ENCODE data around the gene PRR7.

The PRR7 gene

DNA sequence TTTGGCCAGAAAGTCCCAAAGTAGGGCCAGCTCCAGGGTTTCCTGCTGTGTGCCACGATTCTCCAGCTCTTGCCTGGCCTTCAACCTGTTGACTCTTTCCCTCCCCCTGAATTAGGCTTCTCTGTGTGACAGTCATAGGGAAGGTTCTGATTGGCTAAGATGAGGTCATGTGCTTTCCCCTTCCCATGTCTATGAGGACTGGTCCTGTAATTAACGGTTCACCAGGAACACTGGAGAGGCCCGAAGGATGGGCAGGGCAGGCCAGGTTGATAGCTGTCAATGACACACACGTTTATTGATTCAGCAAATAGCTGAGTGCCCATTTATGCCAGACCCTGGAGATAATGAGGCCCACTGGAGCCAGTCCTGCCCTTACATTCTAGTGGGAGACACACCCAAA lies 9.0 kb upstream of the PRR7 start:
- DNase-seq: no peak

- DNase-seq: no peak
These were observed 8.1 kb upstream of the PRR7 start for GRCh38 chr5:177438468-177438867.

GRCh38 chr5:177439518-177440053 lies 7.0 kb upstream of the PRR7 start:
- no peak for DNase-seq

- DNase-seq: no peak
These were observed 6.2 kb upstream of the PRR7 start for GRCh38 chr5:177440211-177440989.

DNA sequence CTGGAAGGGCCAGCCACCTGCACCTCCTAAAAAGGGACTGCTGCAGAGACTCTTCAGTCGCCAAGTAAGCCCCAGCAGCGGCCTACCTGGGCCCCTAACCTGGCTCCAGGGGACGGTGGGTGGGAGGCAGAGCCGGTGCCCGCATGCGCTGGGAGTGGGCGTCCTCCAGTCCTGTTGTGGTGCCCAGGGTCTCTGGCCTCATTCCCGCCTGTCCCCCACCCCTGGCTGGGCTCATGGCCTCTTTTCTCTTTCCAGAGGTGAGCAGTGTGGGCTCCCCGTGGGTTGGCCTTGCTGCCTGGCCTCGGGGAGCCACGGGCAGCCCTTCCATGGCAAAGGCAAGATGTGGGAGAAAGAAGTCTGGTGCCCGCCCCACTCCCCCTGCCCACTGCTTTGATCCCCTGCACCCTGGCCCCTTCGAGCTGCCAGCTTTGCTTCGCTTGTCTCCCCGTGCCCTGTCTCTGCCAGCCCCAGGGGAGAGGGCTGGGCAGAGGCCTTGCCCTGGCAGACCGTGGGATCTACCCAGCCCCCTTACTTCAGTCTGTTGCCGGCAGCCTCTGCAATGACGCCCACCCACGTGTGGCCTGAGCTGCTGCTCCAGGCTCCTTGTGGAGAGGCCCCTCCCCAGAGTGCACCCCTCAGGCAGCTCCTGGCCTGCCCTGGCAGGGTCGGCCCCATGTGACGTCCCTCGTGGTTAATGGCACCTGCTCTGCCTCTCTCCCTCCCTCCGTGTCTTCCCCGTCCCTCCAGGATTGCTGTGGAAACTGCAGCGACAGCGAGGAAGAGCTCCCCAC lies 5.4 kb upstream of the PRR7 start:
- no peak for DNase-seq

- DNase-seq: no peak
These were observed 4.4 kb upstream of the PRR7 start for GRCh38 chr5:177442066-177442826.

- no peak for DNase-seq
These were observed 3.2 kb upstream of the PRR7 start for GRCh38 chr5:177443144-177443983.

DNA sequence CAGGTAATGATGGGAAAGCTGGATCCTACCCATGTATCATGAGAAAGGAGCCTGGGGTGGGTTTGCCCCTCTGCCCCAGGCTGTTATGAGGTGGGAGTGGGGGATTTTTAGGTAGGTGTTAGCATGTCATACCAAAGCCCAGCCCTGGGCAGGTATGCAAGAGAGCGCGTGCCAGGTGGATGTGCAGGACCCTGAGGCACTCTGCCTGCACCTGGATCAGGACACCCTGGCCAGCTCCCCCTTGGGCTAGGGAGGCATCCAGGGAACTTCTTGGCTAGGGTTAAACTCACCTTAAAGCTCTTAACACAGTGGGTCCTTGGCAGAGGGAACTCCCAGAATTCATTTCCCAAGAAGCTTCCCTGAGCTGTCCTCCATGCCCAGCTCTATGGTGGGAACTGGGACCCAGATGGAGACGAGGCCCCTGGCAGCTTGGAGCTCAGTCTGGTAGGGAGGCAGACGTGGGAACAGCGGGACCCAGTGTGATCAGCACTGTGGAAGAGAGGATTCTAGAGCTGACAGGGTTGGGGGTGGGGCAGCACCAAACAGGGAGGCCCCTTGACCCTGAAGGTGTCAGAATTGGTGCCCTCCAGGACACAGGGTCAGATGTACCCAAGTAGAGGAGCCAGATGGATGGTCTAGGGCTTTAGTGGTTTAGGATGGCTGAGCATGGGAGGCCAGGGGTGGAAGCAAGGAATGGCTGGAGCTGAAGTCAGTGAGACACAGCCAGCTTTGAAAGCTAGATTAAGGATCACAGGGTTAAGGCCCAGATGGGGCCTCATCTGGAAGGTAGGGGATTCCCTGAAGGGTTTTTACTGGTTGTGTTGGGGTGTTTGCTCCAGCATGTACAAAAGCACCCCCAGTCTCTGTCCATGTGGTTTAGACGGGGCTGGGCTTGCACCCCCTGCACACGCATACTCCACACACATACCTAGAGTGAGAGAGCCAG lies 2.2 kb upstream of the PRR7 start:
- DNase-seq: no peak

DNA sequence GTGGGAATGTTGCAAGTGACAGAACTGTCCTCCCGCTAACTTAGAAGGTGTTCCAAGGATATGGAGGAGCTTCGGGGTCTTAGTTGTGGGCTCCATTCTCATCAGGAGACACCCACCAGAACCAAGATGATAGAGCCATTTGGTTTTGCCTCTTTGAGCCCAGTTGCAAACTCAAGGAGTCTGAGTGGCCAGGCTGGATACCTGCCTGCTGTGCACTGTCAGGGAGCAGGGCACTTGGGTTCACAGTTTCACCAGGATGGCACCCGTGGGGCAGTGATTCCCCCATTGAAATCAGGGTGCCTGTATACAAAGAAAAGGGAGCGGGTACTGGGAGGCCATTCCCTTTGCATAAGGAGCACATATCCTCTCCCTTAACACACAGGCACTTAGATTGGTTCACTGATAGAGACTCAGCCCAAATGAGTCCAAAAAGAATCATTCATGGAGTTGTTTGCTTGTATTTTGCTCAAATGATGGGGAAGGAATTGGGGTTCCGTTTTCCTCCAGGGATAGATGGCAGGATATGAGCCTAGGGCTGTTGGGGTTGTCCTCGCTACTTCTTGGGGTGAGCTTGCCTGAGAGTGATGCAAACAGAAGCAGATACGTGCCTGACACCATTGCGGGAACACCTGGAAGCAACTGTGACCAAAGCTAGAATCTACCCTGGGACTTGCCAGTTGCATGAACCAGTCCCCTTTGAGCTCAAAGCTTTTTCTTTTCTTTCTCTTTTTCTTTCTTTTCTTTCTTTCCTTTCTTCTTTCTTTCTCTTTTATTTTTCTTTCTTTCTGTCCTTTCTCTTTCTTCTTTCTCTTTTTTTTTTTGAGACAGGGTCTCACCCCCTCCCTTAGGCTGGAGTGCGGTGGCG lies 1.3 kb upstream of the PRR7 start:
- DNase-seq: peak; percentile 24

- no peak for DNase-seq
These were observed 756 bp upstream of the PRR7 start for GRCh38 chr5:177445917-177446199.

GRCh38 chr5:177447066-177447610 lies 524 bp downstream of the PRR7 start:
- peak; percentile 36 for DNase-seq

GRCh38 chr5:177447611-177448243 lies 1.1 kb downstream of the PRR7 start:
- peak; percentile 33 for DNase-seq

- DNase-seq: no peak
These were observed 1.8 kb downstream of the PRR7 start for GRCh38 chr5:177448244-177448950.

DNA sequence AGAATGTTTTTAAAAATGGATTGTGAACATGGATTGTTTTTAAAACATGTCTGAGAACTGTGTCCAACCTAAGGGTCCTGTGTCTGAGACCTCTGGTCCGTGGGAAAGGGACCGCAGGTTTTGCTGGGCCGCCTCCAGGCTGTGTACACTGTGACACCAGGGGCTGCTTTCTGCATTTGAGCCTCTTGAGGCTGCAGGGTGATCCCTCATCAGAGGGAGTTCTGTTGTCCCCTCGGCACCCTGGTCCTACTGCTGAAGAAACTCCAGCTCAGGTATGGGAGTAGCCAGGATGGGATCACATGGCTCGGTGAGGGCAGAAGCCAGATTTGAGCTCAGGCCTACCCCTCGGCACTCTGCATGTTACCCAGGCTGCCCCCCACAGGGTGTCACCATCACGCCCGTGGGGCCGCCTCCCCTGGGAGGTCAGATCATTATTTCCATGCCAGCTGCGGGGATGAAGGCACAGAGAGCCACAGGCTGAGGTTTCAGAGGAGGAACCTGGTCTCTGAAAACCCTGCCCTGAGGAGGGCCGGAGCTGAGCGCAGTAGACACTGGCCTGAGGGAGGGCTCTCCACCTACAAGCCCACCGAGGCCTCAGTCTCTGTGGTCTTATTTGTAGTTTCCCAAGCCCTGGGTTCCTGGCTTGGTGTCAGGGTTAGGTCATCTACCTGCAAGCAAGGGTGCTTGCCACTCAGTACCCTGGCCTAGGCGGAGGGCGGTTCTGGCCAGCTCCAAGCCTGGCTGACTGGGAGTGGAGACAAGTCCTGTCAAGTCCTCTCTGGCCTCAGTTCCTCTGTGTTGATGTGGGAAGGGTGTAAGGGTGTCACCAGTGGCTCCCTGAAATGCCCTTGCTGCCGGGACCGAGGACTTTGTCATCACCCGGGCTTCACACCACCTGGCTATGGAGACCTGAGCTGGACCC lies 2.8 kb downstream of the PRR7 start:
- no peak for DNase-seq

DNA sequence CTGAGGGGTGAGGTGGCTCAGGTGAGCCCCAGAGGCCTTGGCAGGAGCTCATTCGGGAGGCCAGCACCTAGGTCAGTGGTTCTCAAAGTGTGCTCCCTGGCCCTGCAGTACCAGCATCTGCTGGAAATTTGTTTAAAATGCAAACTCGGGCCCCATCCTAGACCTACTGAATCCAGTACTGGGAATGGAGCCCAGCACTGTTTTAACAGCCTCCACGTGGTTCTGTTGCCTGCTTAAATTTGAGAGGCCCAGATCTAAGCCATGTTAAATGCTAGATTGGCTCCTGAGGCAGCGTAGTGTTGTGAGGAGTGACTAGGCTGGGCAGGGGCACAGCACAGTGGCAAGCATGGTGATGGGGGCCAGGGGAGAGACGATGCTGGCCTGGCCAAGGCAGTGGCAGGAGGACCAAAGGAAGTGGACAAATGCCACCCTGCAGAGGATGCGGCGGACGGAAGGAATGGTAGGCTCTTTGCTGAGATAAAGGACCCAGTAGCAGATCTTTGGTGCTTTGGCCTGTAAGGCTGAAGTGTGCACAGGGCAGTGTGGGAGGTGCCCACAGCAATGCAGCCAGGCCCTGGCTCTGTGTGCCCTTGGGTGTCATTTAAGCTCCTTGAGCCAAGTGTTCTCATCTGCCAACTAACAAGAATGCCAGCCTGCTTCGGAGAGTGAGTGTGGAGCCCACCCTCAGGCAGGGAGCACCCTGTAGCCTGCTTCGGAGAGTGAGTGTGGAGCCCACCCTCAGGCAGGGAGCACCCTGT lies 4.2 kb downstream of the PRR7 start:
- no peak for DNase-seq

GRCh38 chr5:177452688-177453638 lies 6.3 kb downstream of the PRR7 start:
- no peak for DNase-seq
